Measurements from ENCODE around the gene TAB2. TPM values are rescaled to one million over a fixed set of nuclear protein-coding genes. Genes with fewer than 3 reads are reported as not detected.
A peak's percentile ranks its signal among the peaks of the same experiment; 100 is the strongest.

The TAB2 gene
- total and polyA plus RNA-seq, 2 experiments from 2014 or later = 19.8 to 59.2 TPM

DNA sequence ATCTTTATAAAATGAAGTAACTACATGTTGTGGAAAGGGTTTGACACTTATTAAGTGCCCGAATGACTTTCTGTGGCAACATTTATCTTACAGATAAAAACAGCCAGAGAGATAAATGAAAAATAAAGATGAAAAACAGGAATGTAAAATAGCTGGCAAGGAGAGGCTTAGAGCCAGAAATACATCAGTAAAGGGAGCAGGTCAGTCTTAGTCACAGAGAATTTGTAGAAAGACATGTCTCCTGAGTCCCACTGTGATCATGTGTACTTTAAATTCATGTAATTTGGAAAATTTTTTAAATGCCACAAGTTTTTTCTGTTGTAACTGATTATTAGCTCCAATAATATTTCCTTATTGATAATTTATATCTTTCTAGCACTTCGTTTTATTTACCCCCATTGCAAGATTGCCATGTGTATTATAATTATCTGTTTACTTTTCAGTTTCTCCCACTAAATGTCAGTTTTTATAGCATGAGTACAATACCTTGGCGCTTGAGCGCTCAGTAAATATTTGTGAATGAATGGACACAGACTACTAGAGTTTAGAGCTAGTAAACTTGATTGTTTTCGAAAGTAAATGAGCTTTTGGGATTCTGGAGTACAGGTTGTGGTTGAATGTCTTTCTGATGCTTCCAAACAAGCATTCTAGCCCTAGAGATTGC, 15.2 kb downstream of the TAB2 start (continued):
- no peak for TF ChIP-seq REST (IDR thresholded peaks at IDR 0.05; ENCODE audit: unreplicated experiment)
- no peak for TF ChIP-seq JUNB (IDR thresholded peaks at IDR 0.05; ENCODE audit: unreplicated experiment)
- no peak for TF ChIP-seq CREB1 (CRISPR knock-in tag; IDR thresholded peaks at IDR 0.05; ENCODE audit: low read depth)
- TF ChIP-seq ZNF114 (CRISPR knock-in tag; IDR thresholded peaks at IDR 0.05) = no peak
- no peak for TF ChIP-seq ZNF331 (CRISPR knock-in tag; IDR thresholded peaks at IDR 0.05; ENCODE audit: low read depth)

GRCh38 chr6:149333266-149333620, 15.7 kb downstream of the TAB2 start:
- peak overlapping the region; percentile 10; the same call in 1 of the 2 replicates for H3K4me2 ChIP-seq
- Mint-ChIP-seq H3K27me3 (ENCODE audit: insufficient read depth, low read depth, poor library complexity) (no peaks in the 10 kb centered on the region), H3K4me1 (peaks cover 81% of the 10 kb centered on the region), H3K4me3 (no peak overlapping the region), H3K27ac (peak overlapping the region; percentile 47; the same call in 1 of the 2 replicates), H3K9me3 (no peaks in the 10 kb centered on the region), H3K36me3 (ENCODE audit: low read depth) (no peaks in the 10 kb centered on the region)
- ATAC-seq (no peak), DNase-seq (ENCODE audit: low spot score) (no peak)
- peaks cover 100% of the 10 kb centered on the region for H3K79me2 ChIP-seq (replicated peaks; ENCODE audit: insufficient read depth)
- no peak overlapping the region for H3K27ac ChIP-seq (ENCODE audit: low read depth)
- peaks cover 82% of the 10 kb centered on the region for H3K4me1 ChIP-seq (ENCODE audit: insufficient read depth)
- no peak overlapping the region for H2AFZ ChIP-seq
- no peaks in the 10 kb centered on the region for H3K27me3 ChIP-seq (ENCODE audit: insufficient read depth)
- no peak overlapping the region for H3K4me3 ChIP-seq
- no peaks in the 10 kb centered on the region for H3K9me2 ChIP-seq (ENCODE audit: insufficient read depth)
- H3F3A ChIP-seq (replicated peaks; ENCODE audit: low read depth) = no peaks in the 10 kb centered on the region
- no peaks in the 10 kb centered on the region for H3K36me3 ChIP-seq (ENCODE audit: insufficient read depth)
- peaks cover 21% of the 10 kb centered on the region; the same call in 1 of the 2 replicates for H4K20me1 ChIP-seq (replicated peaks; ENCODE audit: insufficient read depth)
- TF ChIP-seq EZH2phosphoT487 (IDR thresholded peaks at IDR 0.05; ENCODE audit: unreplicated experiment) = no peak
- no peak for TF ChIP-seq REST (IDR thresholded peaks at IDR 0.05; ENCODE audit: unreplicated experiment)
- TF ChIP-seq, protein P1, sequence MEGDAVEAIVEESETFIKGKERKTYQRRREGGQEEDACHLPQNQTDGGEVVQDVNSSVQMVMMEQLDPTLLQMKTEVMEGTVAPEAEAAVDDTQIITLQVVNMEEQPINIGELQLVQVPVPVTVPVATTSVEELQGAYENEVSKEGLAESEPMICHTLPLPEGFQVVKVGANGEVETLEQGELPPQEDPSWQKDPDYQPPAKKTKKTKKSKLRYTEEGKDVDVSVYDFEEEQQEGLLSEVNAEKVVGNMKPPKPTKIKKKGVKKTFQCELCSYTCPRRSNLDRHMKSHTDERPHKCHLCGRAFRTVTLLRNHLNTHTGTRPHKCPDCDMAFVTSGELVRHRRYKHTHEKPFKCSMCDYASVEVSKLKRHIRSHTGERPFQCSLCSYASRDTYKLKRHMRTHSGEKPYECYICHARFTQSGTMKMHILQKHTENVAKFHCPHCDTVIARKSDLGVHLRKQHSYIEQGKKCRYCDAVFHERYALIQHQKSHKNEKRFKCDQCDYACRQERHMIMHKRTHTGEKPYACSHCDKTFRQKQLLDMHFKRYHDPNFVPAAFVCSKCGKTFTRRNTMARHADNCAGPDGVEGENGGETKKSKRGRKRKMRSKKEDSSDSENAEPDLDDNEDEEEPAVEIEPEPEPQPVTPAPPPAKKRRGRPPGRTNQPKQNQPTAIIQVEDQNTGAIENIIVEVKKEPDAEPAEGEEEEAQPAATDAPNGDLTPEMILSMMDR (conservative IDR thresholded peaks at IDR 0.05; ENCODE audit: low read depth in 2 of 2) = no peak
- TF ChIP-seq JUNB (IDR thresholded peaks at IDR 0.05; ENCODE audit: unreplicated experiment) = no peak
- TF ChIP-seq STAT1 (IDR thresholded peaks at IDR 0.05; ENCODE audit: unreplicated experiment) = no peak
- no peak for TF ChIP-seq ZNF331 (CRISPR knock-in tag; IDR thresholded peaks at IDR 0.05; ENCODE audit: low read depth)
- TF ChIP-seq NANOG (IDR thresholded peaks at IDR 0.05; ENCODE audit: borderline replicate concordance) = no peak
- no peak for TF ChIP-seq EZH2 (IDR thresholded peaks at IDR 0.05; ENCODE audit: low read depth, unreplicated experiment)
- no peak for TF ChIP-seq POLR2AphosphoS5 (IDR thresholded peaks at IDR 0.05; ENCODE audit: low read depth)
- no peak for TF ChIP-seq ZNF114 (CRISPR knock-in tag; IDR thresholded peaks at IDR 0.05)
- TF ChIP-seq, protein P2, sequence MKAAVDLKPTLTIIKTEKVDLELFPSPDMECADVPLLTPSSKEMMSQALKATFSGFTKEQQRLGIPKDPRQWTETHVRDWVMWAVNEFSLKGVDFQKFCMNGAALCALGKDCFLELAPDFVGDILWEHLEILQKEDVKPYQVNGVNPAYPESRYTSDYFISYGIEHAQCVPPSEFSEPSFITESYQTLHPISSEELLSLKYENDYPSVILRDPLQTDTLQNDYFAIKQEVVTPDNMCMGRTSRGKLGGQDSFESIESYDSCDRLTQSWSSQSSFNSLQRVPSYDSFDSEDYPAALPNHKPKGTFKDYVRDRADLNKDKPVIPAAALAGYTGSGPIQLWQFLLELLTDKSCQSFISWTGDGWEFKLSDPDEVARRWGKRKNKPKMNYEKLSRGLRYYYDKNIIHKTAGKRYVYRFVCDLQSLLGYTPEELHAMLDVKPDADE (IDR thresholded peaks at IDR 0.05) = no peak
